Peyer's patch (tissue), 4 donors: ENCODE measurements around the gene MBD4. TPM values are rescaled to one million over a fixed set of nuclear protein-coding genes. Genes with fewer than 3 reads are reported as not detected.

Experiments used
- DNase-seq, 3 donors: peaks; one replicate each; pipeline ENCODE4 v3.0.0-alpha.2; 2017 to 2019
- H3K27ac ChIP-seq, 4 donors: fragments of 200-600 bp; sonication (generic); one replicate each; pipeline ENCODE4 v1.5.1; 2016 to 2019
- H3K27me3 ChIP-seq, 2 donors: fragments of 200-600 bp; sonication (generic); one replicate each; pipeline ENCODE4 v1.5.1; 2019
- H3K36me3 ChIP-seq, 3 donors: fragments of 200-600 bp; sonication (generic); one replicate each; pipeline ENCODE4 v1.5.1; 2016 to 2019
- H3K4me1 ChIP-seq, 4 donors: fragments of 200-600 bp; sonication (generic); one replicate each; pipeline ENCODE4 v1.5.1; 2016 to 2019
- H3K4me3 ChIP-seq, 4 donors: fragments of 200-600 bp; sonication (generic); 1 replicate in 3 of 4; 2 replicates in 1 of 4; pipeline ENCODE4 v1.5.1; 2016 to 2019; ENCODE audit warnings: mild to moderate bottlenecking in 1 of 4
- H3K9me3 ChIP-seq, 4 donors: fragments of 200-600 bp; sonication (generic); one replicate each; pipeline ENCODE4 v1.5.1; 2016 to 2019; ENCODE audit warnings: mild to moderate bottlenecking in 1 of 4
- CTCF ChIP-seq, 6 experiments: fragments of 450-650 bp in 4 of 6; fragments of 200-600 bp in 2 of 6; sonication (generic) in 1 of 6; IDR thresholded peaks; one replicate each; pipeline ENCODE4 v1.5.1; 2017 to 2019; ENCODE audit warnings: antibody characterized with exemption in 6 of 6, mild to moderate bottlenecking in 3 of 6, moderate library complexity in 1 of 6
- POLR2A ChIP-seq, 2 donors: fragments of 450-650 bp; IDR thresholded peaks; one replicate each; pipeline ENCODE4 v1.5.1; 2017; ENCODE audit warnings: antibody characterized with exemption in 2 of 2, mild to moderate bottlenecking in 2 of 2, moderate library complexity in 2 of 2
- total RNA-seq, 4 donors: library from RNA; depleted of rRNA; stranded (reverse); fragments of >200 nt; gene quantifications; one replicate each; pipeline ENCODE4 v1.1.0, GENCODE V29; 2016

MBD4 gene
- total RNA-seq, 4 donors from 2014 or later: 19.8 to 106 (median 38.3) TPM

- Histone ChIP-seq H3K9me3 (no peaks in the 10 kb centered on the region), H3K4me1 (peaks cover 0 to 4% (median 2%) of the 10 kb centered on the region in 4 donors), H3K36me3 (no peaks in the 10 kb centered on the region), H3K27ac (no peak overlapping the region), H3K27me3 (no peaks in the 10 kb centered on the region), H3K4me3 (no peak overlapping the region)
- TF ChIP-seq POLR2A (IDR thresholded peaks at IDR 0.05) (no peak), CTCF (IDR thresholded peaks at IDR 0.05) (no peak)
- DNase-seq: no peak
Observed at GRCh38 chr3:129422897-129423296, 16.9 kb downstream of the MBD4 start.

- no peaks in the 10 kb centered on the region for H3K4me1 ChIP-seq
- H3K36me3 ChIP-seq: no peaks in the 10 kb centered on the region
- DNase-seq: no peak
- no peaks in the 10 kb centered on the region for H3K27me3 ChIP-seq
- no peak overlapping the region for H3K27ac ChIP-seq
- no peak overlapping the region for H3K4me3 ChIP-seq
- TF ChIP-seq POLR2A (IDR thresholded peaks at IDR 0.05) (no peak), CTCF (IDR thresholded peaks at IDR 0.05) (no peak)
- H3K9me3 ChIP-seq: no peaks in the 10 kb centered on the region
Observed at GRCh38 chr3:129421988-129422745, 17.6 kb downstream of the MBD4 start.

- DNase-seq: no peak
- H3K9me3 ChIP-seq: no peaks in the 10 kb centered on the region
- H3K27me3 ChIP-seq: no peaks in the 10 kb centered on the region
- no peak overlapping the region for H3K4me3 ChIP-seq
- no peaks in the 10 kb centered on the region for H3K36me3 ChIP-seq
- no peak overlapping the region for H3K27ac ChIP-seq
- H3K4me1 ChIP-seq: no peaks in the 10 kb centered on the region
- TF ChIP-seq POLR2A (IDR thresholded peaks at IDR 0.05) (no peak), CTCF (IDR thresholded peaks at IDR 0.05) (no peak)
Observed at GRCh38 chr3:129421236-129421883, 18.4 kb downstream of the MBD4 start.

GRCh38 chr3:129419476-129419875 is 20.3 kb downstream of the MBD4 start:
- Histone ChIP-seq H3K27ac (no peak overlapping the region), H3K27me3 (no peaks in the 10 kb centered on the region), H3K9me3 (no peaks in the 10 kb centered on the region), H3K4me1 (no peaks in the 10 kb centered on the region), H3K36me3 (no peaks in the 10 kb centered on the region), H3K4me3 (no peak overlapping the region)
- DNase-seq: no peak
- no peak for TF ChIP-seq CTCF (IDR thresholded peaks at IDR 0.05)
- no peak for TF ChIP-seq POLR2A (IDR thresholded peaks at IDR 0.05)

GRCh38 chr3:129418041-129418973 is 21.4 kb downstream of the MBD4 start:
- DNase-seq: peak in 1 of 3 donors; percentile 40
- peak overlapping the region in 2 of 4 donors; percentile 21 to 24 for H3K27ac ChIP-seq
- no peak for TF ChIP-seq POLR2A (IDR thresholded peaks at IDR 0.05)
- no peak for TF ChIP-seq CTCF (IDR thresholded peaks at IDR 0.05)
- H3K27me3 ChIP-seq: no peaks in the 10 kb centered on the region
- no peaks in the 10 kb centered on the region for H3K9me3 ChIP-seq
- H3K4me1 ChIP-seq: peaks cover 0 to 7% (median 0%) of the 10 kb centered on the region in 4 donors
- no peaks in the 10 kb centered on the region for H3K36me3 ChIP-seq
- no peak overlapping the region for H3K4me3 ChIP-seq
